8988T (cell line): ENCODE results near the gene LHX2.

Experiments used
- DNase-seq: peaks from one replicate; pipeline ENCODE4 v3.0.0; 2011

Gene LHX2

GRCh38 chr9:124068251-124068650 lies 56.7 kb downstream of the LHX2 start:
- DNase-seq = no peak

GRCh38 chr9:124074746-124075145 lies 63.2 kb downstream of the LHX2 start:
- no peak for DNase-seq

GRCh38 chr9:124075761-124076160 lies 64.2 kb downstream of the LHX2 start:
- no peak for DNase-seq

- no peak for DNase-seq
These were observed 66.5 kb downstream of the LHX2 start for GRCh38 chr9:124077915-124078572.

GRCh38 chr9:124078641-124079040 lies 67.1 kb downstream of the LHX2 start:
- DNase-seq = no peak

- DNase-seq = peak; percentile 59
These were observed 67.8 kb downstream of the LHX2 start for GRCh38 chr9:124079176-124079925.

GRCh38 chr9:124082622-124083021 lies 71.1 kb downstream of the LHX2 start:
- no peak for DNase-seq
